Muscle layer of duodenum (tissue), 2 donors: ENCODE measurements around the gene LPAR5.
A peak's percentile ranks its signal among the peaks of the same experiment; 100 is the strongest.
"Not testable (repeated sequence)": the region's sequence is repeated elsewhere in the genome, so short reads cannot be mapped to it uniquely, and the experiment has no call there.

ENCODE experiments used
- H3K27ac ChIP-seq: one replicate; pipeline ENCODE4 v1.7.0; 2013; ENCODE audit warnings: mild to moderate bottlenecking, low read length
- H3K27me3 ChIP-seq: one replicate; pipeline ENCODE4 v1.7.0; 2013; ENCODE audit warnings: low read depth, mild to moderate bottlenecking, control low read depth, low read length
- H3K36me3 ChIP-seq, 2 donors: one replicate each; pipeline ENCODE4 v1.7.0; 2013; ENCODE audit warnings: low read length in 2 of 2, control low read depth in 1 of 2, mild to moderate bottlenecking in 1 of 2; ENCODE audit not compliant: insufficient read depth in 2 of 2, control insufficient read depth in 1 of 2
- H3K4me1 ChIP-seq, 2 donors: one replicate each; pipeline ENCODE4 v1.7.0; 2013; ENCODE audit warnings: low read length in 2 of 2, mild to moderate bottlenecking in 2 of 2, control low read depth in 1 of 2, moderate library complexity in 1 of 2; ENCODE audit not compliant: insufficient read depth in 2 of 2, control insufficient read depth in 1 of 2
- H3K4me3 ChIP-seq, 2 donors: one replicate each; pipeline ENCODE4 v1.7.0; 2013; ENCODE audit warnings: low read length in 2 of 2, low read depth in 1 of 2, mild to moderate bottlenecking in 1 of 2
- H3K9me3 ChIP-seq, 2 donors: one replicate each; pipeline ENCODE4 v1.7.0; 2013; ENCODE audit warnings: low read length in 2 of 2, control low read depth in 1 of 2, mild to moderate bottlenecking in 1 of 2; ENCODE audit not compliant: control insufficient read depth in 1 of 2
- donor health status: healthy.

LPAR5 gene

DNA sequence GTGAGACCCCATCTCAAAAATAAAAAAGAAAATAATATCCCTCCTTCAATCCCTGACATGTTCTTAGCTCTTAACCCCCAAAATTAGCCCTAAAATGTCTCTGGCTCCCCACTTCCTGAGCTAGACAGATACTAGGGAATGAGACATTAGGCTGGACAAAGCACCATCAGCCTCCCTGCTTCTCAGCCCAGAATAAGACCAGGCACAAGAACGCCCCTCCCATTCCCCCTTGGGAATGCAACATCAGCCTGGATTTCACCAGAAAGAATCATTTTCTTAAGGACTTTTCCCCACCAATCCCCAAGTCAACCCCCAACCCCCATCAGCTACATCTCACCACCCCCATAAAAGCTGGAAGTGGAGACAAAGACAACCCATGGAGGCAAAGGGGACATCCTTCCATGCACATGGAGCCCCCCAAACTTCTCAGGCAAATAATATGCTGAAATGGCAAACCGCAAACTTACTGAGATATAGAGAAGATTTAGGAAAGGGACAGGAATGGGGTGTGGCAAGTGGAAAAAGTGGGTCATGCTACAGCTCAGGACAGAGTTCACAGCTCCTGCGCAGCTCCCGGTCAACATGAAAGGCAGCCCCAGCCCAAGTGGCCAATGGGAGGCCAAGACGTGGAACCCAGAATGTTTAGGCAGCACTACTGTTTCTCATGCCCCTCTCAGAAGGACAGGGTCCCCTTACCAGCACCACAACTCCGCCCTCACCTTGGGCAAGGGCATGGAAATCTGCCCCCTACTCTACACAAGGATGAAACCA is 31.3 kb downstream of the LPAR5 start:
- Histone ChIP-seq H3K36me3 (peaks cover 28 to 31% of the 10 kb centered on the region in 2 donors), H3K4me1 (peaks cover 21 to 37% of the 10 kb centered on the region in 2 donors), H3K4me3 (peak overlapping the region; percentile 64 to 90), H3K9me3 (no peaks in the 10 kb centered on the region), H3K27me3 (no peaks in the 10 kb centered on the region), H3K27ac (peak overlapping the region; percentile 77)

DNA sequence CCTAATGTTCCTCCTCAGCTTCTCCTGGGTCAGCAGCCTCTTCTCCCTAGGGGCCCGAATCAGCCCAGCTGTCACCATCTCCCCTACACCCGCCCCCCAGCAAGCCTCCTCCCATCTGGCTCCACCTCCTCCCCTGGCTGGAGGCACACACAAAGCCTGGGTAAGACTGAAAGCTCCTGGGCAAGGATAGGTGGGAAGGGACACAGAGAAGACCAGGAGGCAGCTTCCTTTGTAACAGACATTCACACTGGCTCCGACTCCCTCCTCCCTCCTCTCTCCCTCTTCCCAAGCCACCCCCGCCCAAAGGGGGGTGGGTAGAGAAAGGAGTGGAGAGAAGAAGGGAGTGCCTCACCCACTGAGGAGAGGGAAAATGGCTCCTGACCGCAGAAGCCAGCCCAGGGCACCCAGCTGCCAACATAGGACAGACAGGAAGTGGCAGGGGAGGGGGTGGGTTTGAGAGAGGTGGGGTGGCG is 32.6 kb downstream of the LPAR5 start:
- Histone ChIP-seq H3K4me3 (peak overlapping the region in 1 of 2 donors; percentile 30), H3K4me1 (peaks cover 21 to 37% of the 10 kb centered on the region in 2 donors), H3K36me3 (peaks cover 38 to 42% of the 10 kb centered on the region in 2 donors), H3K27me3 (no peaks in the 10 kb centered on the region), H3K9me3 (no peaks in the 10 kb centered on the region), H3K27ac (no peak overlapping the region)

DNA sequence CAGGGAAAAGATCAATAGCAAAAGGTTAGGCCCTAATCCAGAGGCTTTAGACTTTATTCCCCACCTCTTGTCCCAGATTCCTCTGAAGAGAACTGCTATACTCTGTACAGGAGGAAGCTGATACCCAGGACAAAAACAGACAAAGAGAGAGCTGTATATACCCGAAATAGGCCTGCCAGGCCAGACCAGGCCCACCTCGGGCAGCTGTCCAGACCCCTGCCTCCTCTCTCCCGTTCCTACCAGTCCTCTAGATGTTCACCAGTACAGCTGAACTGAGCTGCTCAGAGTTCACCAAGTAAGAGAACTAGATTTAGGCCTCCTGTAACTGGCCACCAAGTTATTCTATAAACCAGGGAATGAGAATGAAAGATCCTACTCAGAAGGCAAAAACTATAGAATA is 33.2 kb downstream of the LPAR5 start:
- Histone ChIP-seq H3K4me3 (no peak overlapping the region), H3K9me3 (no peaks in the 10 kb centered on the region), H3K36me3 (peaks cover 38 to 48% of the 10 kb centered on the region in 2 donors), H3K27ac (no peak overlapping the region), H3K4me1 (peaks cover 21 to 37% of the 10 kb centered on the region in 2 donors), H3K27me3 (no peaks in the 10 kb centered on the region)

DNA sequence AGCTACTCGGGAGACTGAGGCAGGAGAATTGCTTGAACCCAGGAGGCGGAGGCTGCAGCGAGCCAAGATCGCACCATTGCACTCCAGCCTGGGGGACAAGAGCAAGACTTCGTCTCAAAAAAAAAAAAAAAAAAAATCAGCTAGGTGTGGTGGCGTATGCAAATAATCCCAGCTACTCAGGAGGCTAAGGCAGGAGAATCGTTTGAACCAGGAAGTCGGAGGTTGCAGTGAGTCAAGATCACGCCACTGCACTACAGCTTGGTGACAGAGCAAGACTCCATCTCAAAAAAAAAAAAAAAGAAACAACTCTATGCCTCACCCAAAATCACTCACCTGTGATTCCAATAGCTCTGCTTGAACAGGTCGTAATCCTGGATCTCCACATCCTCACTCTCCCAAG is 40.1 kb downstream of the LPAR5 start:
- H3K4me1 ChIP-seq, H3K4me3 ChIP-seq, H3K27me3 ChIP-seq, H3K27ac ChIP-seq, H3K9me3 ChIP-seq: not testable (repeated sequence)
- H3K36me3 ChIP-seq, result peaks cover 65 to 88% of the 10 kb centered on the region in 2 donors

DNA sequence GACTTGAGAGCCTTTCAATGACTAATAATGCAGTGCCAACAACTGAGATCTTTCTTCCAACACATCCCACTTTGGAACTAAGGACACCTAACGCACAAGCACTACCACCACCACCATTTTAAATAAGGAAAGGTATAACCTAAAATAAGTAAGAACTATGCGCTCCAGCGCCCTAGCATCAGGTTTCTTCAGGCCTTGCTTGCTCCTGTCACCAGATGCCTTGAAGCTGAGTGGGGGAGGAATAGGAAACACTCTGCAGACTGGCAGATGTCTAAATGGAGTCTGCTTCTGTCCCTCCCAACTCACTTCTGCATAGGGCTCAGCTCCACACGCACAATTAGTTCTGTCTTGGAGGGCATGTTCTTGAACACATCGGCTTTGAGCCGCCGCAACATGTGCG is 43.7 kb downstream of the LPAR5 start:
- Histone ChIP-seq H3K4me1 (no peaks in the 10 kb centered on the region), H3K9me3 (no peaks in the 10 kb centered on the region), H3K27me3 (no peaks in the 10 kb centered on the region), H3K27ac (no peak overlapping the region), H3K4me3 (no peak overlapping the region), H3K36me3 (peaks cover 68 to 79% of the 10 kb centered on the region in 2 donors)

DNA sequence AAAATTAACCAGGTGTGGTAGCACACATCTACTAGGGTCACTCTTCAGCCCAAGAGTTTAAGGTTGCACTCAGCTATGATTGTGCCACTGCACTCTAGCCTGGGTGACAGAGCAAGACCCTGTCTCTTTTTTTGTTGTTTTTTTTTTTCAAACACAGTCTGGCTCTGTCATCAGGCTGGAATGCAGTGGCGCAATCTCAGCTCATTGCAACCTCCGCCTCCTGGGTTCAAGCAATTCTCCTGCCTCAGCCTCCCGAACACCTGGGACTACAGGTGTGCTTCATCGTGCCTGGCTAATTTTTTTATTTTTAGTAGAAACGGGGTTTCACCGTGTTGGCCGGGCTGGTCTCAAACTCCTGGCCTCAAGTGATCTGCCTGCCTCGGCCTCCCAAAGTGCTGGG is 49.2 kb downstream of the LPAR5 start:
- not testable (repeated sequence) for H3K4me3 ChIP-seq, H3K4me1 ChIP-seq, H3K9me3 ChIP-seq, H3K27me3 ChIP-seq, H3K27ac ChIP-seq
- peaks cover 61 to 80% of the 10 kb centered on the region in 2 donors for H3K36me3 ChIP-seq

DNA sequence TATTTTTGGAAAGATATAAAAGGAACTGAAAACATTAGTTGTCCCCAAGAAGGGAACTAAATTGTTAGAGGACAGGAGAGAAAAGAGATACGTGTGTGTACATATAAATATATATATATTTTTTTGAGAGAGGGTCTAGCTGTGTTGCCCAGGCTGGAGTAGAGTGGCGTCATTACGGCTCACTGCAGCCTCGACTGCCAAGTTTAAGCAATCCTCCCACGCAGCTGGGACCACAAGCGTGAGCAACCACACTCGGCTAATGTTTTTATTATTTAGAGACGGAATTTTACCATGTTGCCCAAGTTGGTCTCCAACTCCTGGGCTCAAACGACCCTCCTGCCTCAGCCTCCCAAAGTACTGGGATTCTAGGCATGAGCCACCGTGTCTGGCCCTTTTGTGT is 51.5 kb downstream of the LPAR5 start:
- Histone ChIP-seq H3K4me1 (no peaks in the 10 kb centered on the region), H3K4me3 (no peak overlapping the region), H3K27ac (no peak overlapping the region), H3K9me3 (no peaks in the 10 kb centered on the region), H3K36me3 (peaks cover 58 to 81% of the 10 kb centered on the region in 2 donors), H3K27me3 (no peaks in the 10 kb centered on the region)

DNA sequence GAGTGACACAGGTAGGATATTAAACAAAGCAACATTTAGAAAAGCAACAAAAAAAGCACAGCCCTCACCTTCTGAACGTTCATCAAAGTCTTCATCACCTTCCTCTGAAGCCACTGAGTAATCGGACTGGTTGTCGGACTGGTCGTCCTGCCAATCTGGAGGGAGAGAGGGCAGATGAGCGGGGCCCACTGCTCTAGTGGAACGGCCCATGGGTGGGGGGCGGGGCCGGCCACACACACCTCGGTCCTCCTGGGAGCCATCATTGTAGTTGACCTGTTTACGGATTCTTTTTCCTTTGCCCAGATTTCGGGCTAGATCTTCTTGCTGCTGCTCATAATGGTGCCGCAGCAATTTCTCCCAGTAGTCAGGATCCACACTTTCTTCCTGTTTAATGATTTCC is 52.8 kb downstream of the LPAR5 start:
- no peaks in the 10 kb centered on the region for H3K4me1 ChIP-seq
- H3K9me3 ChIP-seq, result no peaks in the 10 kb centered on the region
- peaks cover 61 to 84% of the 10 kb centered on the region in 2 donors for H3K36me3 ChIP-seq
- H3K4me3 ChIP-seq, result no peak overlapping the region
- no peak overlapping the region for H3K27ac ChIP-seq
- H3K27me3 ChIP-seq, result no peaks in the 10 kb centered on the region

DNA sequence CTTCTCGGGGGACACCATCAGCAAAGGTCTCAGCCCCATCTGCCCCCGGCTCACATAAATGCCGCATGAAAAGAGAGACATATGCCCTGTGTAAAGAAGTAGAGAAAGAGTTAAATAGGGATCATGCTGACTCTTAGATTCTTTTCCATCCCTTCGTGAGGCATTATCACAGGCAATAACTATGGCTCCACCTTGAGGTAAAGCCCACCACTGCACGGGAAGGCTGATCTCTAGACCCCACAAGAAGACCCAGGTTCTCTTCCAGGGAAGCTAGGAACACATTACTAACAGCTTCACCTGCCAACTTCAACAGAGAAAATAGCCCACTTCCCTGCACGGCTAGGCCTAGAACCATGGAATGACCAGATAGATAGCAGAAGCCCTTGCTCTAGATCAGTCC is 53.6 kb downstream of the LPAR5 start:
- peaks cover 61 to 84% of the 10 kb centered on the region in 2 donors for H3K36me3 ChIP-seq
- H3K27ac ChIP-seq, result no peak overlapping the region
- H3K4me1 ChIP-seq, result no peaks in the 10 kb centered on the region
- no peaks in the 10 kb centered on the region for H3K9me3 ChIP-seq
- H3K4me3 ChIP-seq, result no peak overlapping the region
- H3K27me3 ChIP-seq, result no peaks in the 10 kb centered on the region

DNA sequence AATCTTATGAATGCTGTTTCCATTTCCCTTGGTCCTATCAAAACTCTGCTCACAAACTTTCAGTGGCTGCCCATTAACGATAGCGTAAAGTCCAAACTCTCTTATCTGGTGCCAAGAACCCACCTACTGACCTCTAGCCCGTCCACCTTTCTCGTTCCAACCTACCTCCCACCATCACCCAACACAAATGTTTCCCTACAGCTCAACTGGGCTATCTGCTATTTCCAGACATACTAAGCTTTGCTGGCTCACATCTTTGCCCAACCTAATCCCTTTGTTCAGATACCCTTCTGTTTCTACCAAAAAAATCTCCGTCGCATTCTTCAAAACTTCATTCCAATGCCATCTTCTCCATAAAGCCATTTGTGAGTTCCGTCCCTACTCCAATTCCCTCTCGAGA is 60.1 kb downstream of the LPAR5 start:
- Histone ChIP-seq H3K27me3 (no peaks in the 10 kb centered on the region), H3K4me3 (no peak overlapping the region), H3K4me1 (no peaks in the 10 kb centered on the region), H3K9me3 (no peaks in the 10 kb centered on the region), H3K27ac (no peak overlapping the region), H3K36me3 (peaks cover 53 to 88% of the 10 kb centered on the region in 2 donors)

DNA sequence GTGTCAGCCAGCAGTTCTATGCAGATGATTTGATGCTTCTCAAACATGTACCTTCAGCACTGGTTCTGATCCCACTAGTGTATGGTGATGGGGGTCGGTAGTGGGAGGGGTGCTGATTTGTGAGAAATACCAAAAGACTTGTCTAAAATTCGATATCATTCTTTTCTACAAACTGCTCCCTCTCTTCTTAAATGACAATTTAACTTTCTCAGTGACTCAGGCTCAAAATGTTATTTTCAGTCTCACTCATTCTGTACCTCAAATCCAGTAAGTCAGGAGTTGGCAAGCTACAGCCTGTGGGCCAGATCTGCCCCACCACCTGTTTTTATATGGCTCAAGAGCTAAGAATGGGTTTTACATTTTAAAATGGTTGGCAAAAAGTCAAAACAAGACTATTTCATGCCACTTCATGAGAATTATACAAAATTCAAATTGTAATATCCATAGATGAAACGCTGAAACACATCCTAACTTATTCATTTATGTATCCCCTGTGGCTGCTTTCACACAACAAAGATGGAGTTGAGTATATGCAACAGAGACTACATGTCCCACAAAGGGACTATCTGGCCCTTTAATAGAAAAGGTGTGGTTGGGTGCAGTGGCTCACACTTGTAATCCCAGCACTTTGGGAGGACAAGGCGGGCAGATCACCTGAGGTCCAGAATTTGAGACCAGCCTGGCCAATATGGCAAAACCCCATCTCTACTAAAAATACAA is 61.0 kb downstream of the LPAR5 start:
- no peak overlapping the region for H3K4me3 ChIP-seq
- H3K36me3 ChIP-seq, result peaks cover 60 to 87% of the 10 kb centered on the region in 2 donors
- no peaks in the 10 kb centered on the region for H3K27me3 ChIP-seq
- no peak overlapping the region for H3K27ac ChIP-seq
- no peaks in the 10 kb centered on the region for H3K4me1 ChIP-seq
- H3K9me3 ChIP-seq, result no peaks in the 10 kb centered on the region
